ENCODE measurements around the gene WBP1.

DNA sequence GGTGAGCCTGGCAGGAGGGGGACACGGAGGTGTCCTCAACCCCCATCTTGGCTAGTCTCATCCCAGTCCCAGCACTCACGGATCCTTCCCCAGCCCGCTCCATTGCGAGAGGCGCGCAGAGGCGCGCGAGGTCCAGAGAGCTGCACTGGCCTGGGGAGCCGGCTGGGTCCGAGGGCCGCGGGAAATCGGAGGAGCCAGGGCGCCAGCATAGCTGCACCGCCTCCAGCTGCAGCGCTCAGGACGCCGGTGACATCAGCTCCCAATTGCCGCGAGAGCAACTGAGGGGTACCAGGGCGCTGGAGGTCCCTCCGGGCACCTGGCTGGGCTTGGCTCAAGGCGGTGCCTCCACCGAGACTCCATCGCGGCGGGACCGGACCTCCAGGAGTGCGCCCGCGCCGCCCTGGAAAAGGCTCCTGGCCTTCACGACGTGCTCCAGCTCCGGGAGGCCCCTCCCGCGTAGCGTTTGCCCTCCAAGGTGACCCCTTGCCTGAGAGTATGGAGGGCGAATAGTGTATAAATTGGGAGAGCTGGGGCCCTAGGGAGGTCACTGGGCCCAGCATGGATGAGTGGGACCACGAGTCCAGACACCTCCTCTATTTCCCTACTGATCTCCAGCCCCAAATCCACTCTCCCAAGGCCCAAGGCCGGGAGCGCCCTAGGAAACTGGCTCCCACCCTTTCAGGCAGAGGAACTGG, 22.0 kb upstream of the WBP1 start:
- TF ChIP-seq, protein P1, sequence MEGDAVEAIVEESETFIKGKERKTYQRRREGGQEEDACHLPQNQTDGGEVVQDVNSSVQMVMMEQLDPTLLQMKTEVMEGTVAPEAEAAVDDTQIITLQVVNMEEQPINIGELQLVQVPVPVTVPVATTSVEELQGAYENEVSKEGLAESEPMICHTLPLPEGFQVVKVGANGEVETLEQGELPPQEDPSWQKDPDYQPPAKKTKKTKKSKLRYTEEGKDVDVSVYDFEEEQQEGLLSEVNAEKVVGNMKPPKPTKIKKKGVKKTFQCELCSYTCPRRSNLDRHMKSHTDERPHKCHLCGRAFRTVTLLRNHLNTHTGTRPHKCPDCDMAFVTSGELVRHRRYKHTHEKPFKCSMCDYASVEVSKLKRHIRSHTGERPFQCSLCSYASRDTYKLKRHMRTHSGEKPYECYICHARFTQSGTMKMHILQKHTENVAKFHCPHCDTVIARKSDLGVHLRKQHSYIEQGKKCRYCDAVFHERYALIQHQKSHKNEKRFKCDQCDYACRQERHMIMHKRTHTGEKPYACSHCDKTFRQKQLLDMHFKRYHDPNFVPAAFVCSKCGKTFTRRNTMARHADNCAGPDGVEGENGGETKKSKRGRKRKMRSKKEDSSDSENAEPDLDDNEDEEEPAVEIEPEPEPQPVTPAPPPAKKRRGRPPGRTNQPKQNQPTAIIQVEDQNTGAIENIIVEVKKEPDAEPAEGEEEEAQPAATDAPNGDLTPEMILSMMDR (IDR thresholded peaks at IDR 0.05), result no peak
- TF ChIP-seq POLR2A (IDR thresholded peaks at IDR 0.05), result no peak

Measured in thyroid gland (tissue), 4 donors.